Gastrocnemius medialis (tissue), 4 donors: ENCODE data around the gene SQSTM1.

ENCODE experiments used
- POLR2A ChIP-seq, 2 donors: fragments of 450-650 bp; IDR thresholded peaks; one replicate each; pipeline ENCODE4 v1.6.1; 2017; ENCODE audit warnings: antibody characterized with exemption in 2 of 2, mild to moderate bottlenecking in 2 of 2, moderate library complexity in 2 of 2
- TF ChIP-seq, protein P1 (sequence below), 5 experiments: fragments of 450-650 bp in 3 of 5; fragments of 200-600 bp in 2 of 5; sonication (generic) in 2 of 5; IDR thresholded peaks in 4 of 5; conservative IDR thresholded peaks in 1 of 5; 1 replicate in 4 of 5; 2 replicates in 1 of 5; pipeline ENCODE4 v1.5.1; 2016 to 2019; ENCODE audit warnings: antibody characterized with exemption in 5 of 5, mild to moderate bottlenecking in 3 of 5, moderate library complexity in 3 of 5

- TF ChIP-seq, protein P1, sequence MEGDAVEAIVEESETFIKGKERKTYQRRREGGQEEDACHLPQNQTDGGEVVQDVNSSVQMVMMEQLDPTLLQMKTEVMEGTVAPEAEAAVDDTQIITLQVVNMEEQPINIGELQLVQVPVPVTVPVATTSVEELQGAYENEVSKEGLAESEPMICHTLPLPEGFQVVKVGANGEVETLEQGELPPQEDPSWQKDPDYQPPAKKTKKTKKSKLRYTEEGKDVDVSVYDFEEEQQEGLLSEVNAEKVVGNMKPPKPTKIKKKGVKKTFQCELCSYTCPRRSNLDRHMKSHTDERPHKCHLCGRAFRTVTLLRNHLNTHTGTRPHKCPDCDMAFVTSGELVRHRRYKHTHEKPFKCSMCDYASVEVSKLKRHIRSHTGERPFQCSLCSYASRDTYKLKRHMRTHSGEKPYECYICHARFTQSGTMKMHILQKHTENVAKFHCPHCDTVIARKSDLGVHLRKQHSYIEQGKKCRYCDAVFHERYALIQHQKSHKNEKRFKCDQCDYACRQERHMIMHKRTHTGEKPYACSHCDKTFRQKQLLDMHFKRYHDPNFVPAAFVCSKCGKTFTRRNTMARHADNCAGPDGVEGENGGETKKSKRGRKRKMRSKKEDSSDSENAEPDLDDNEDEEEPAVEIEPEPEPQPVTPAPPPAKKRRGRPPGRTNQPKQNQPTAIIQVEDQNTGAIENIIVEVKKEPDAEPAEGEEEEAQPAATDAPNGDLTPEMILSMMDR (IDR thresholded peaks at IDR 0.05 in 4 of 5, conservative IDR thresholded peaks at IDR 0.05 in 1 of 5) = no peak
- TF ChIP-seq POLR2A (IDR thresholded peaks at IDR 0.05) = no peak
Observed at GRCh38 chr5:179779826-179780225, 40.9 kb upstream of the SQSTM1 start.
